Skin epidermis (tissue), 12 donors: Measurements from ENCODE around the gene FAM193A.
A peak's percentile ranks its signal among the peaks of the same experiment; 100 is the strongest.
"Not testable (repeated sequence)": the region's sequence is repeated elsewhere in the genome, so short reads cannot be mapped to it uniquely, and the experiment has no call there.

Source experiments
- H3K27ac ChIP-seq, 21 experiments: fragments of 200-600 bp; sonication (generic) in 11 of 21; one replicate each; pipeline ENCODE4 v1.5.0; 2020; ENCODE audit warnings: mild to moderate bottlenecking in 3 of 21, inconsistent platforms in 2 of 21, moderate library complexity in 2 of 21
- H3K4me3 ChIP-seq, 7 experiments: fragments of 200-600 bp; sonication (generic) in 2 of 7; one replicate each; pipeline ENCODE4 v1.5.0; 2020; ENCODE audit warnings: inconsistent platforms in 2 of 7, mild to moderate bottlenecking in 2 of 7, moderate library complexity in 1 of 7

FAM193A gene

DNA sequence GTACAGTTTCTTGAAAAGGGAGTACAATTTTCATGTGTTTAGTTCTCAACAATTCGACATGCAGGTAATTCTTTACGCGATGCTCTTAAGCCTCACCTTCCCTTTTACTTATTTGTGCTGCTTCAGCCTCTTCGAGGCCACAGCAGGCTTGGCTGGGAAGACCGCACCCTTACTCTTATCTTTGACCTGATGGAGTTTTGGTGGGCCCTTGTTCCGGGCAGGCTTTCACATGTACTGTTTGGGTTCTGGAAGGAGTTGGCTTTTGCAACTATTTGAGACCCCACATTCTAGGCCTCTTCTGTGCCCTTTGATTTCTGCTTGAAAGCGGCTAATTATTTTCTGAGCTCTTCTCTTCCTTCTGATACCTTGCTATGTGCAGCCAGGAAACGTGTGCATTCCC, 60.2 kb downstream of the FAM193A start:
- Histone ChIP-seq H3K27ac (no peak overlapping the region), H3K4me3 (no peak overlapping the region)

DNA sequence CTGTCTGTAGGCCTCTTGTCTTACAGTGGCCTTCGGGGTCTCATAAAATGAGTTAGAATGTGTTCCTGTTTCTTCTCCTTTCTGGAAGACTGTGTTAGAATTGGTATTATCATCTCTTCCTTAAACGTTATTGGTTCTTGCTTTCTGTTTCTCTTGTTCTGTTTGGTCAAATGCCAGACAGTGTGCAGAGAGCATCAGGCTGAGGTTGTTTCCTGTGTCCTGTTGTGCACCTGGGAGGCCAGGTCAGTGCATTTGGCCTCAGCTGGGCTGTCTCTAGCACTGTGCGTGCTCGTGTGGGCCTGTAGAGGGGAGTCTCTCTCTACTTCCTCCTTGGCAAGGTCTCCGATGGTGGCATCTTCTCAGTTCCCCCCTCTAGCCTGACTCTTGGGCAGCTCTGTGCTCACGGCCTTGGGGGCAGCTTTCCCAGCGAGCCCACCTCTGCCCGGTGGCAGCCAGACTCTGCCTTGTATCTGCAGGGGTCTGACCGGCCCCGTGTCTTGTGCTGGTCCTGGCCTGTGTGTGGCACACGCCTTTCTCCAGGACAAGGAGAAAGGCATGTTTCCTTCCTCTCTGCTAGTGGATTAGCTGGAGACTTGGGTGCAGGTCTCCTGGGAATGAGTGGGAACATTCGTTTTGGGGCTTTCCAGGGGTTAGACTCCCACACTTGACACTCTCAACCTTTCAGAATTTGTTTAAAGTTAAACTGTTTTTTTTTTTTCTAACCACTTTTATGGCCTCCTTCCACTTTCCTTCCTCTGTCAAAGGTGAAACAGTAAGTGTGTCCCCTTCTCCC, 62.3 kb downstream of the FAM193A start:
- Histone ChIP-seq H3K4me3 (no peak overlapping the region), H3K27ac (peak overlapping the region in 6 of 21 experiments; percentile 25 to 43 (median 36))

DNA sequence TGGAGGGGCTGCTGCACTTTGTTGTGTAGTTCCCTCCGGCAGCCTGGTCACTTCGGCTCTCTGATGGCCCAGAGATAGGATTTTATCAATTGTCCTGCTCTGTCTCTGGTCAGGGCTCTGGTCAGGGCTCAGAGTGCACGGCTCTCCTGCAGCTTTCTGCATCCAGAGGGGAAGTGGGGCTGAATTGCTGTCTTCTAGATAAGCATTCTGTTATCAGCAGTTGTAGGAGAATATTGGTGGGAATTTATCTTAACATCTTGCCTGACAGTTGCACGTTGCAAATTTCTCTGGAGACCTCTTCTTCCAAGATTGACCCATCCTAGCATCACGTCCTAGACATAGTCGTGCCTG, 62.8 kb downstream of the FAM193A start:
- no peak overlapping the region for H3K4me3 ChIP-seq
- peak overlapping the region in 4 of 21 experiments; percentile 25 to 43 (median 40) for H3K27ac ChIP-seq

DNA sequence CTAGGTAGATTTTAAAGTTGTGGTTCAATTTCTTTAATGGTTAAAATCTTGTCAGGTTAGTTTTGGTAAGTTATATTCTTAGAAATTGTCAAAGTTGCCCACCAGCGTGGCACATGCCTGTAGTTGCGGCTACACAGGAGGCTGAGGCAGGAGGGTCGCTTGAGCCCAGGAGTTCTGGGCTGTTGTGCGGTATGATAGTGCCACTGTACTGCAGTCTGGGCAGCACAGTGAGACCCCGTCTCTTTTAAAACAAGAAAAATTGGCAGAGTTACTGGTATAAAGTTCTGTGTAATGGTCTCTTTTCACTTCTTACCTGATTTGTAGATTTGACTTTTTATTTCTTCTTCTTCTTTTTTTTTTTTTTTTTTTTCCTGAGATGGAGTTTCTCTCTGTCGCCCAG, 64.4 kb downstream of the FAM193A start:
- H3K27ac ChIP-seq, result no peak overlapping the region
- no peak overlapping the region for H3K4me3 ChIP-seq

DNA sequence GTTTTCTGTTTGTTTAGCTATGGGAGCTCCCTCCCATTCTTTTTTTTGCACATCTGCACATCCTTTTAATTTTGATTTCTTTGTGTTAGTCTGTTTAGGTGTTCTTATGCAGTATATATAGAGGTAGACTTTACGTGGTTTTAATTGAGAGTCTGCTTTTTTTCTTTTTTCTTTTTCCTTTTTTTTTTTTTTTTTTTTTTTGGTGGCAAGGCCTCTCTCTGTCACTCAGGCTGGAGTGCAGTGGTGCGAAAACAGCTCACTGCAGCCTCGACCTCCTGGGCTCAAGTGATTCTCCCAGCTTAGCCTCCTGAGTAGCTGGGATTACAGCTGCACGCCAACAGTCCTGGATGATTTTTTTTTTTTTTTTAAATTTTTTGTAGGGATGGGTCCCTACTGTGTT, 68.2 kb downstream of the FAM193A start:
- H3K4me3 ChIP-seq, result no peak overlapping the region
- no peak overlapping the region for H3K27ac ChIP-seq

DNA sequence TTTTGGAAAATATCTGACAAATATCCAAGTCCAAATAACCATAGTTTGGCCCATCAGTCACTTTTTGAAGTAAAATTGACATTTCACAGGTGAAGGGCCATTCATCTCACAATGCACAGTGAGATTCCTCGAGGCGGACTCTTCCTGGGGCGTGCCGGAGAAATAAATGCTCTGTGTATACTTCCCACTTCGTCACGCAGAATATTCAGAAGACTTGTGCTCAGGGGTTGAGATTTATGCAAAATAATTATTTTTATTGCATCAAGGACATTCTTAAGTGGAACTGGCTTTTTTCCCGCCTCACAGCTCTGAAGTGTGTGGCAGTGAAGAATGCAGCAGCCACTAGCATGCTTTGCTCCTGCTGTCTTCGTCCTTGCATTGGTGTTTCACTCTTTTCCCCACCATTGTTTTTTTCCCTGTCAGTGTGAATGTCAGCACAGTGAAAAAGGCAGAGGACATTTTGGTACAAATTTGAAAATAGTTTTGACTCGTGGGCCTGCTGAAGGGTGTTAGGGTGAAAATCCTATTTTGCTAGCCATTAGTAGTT, 70.6 kb downstream of the FAM193A start:
- H3K27ac ChIP-seq, result no peak overlapping the region
- no peak overlapping the region for H3K4me3 ChIP-seq

DNA sequence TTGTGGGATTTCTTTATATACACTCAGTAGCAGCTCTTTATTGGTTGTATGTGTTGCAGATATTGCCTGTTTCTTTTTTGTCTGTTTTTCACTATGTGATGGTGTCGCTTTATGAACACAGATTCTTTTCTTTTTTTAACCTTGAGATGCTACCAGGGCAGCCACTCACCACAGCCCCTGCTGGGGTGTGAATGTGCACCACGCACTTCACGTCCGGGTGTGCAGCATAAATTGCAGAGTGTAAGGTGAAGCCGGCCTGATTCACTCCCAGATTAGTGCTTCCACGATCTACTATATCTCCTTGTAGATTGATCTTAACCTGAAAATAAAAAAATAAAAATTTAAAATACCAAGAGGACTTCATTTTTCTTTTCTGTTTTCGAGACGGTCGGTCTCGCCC, 71.4 kb downstream of the FAM193A start:
- Histone ChIP-seq H3K27ac (no peak overlapping the region), H3K4me3 (no peak overlapping the region)

DNA sequence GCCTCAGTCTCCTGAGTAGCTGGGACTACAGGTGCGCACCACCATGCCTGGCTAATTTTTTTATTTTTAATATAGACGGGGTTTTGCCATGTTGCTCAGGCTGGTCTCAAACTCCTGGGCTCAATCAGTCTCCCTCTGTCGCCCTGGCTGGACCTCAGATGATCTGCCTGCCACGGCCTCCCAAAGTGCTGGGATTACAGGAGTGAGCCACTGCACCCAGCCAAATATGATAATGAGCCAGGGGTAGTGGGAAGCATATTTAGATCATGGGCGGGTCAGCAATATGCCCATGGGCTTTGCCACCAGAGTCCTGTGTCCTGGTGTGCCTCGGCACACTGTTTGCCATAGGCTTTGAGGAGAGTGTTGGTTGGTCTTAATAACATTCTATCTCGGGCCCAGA, 71.8 kb downstream of the FAM193A start:
- Histone ChIP-seq H3K4me3 (no peak overlapping the region), H3K27ac (no peak overlapping the region)

DNA sequence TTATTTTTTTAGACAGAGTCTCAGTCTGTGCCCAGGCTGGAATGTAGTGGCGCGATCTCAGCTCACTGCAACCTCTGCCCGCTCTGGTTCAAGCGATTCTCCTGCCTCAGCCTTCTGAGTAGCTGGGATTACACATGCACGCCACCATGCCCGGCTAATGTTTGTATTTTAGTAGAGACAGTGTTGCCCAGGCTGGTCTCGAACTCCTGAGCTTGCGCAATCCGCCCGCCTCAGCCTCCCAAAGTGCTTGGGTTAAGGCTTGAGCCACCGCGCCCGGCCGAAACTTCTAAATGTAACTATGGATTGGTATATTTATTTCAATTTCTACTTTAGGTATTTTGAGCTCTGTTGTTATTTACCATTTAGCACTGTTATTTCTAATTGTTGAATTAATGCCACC, 79.4 kb downstream of the FAM193A start:
- Histone ChIP-seq H3K4me3 (no peak overlapping the region), H3K27ac (no peak overlapping the region)

DNA sequence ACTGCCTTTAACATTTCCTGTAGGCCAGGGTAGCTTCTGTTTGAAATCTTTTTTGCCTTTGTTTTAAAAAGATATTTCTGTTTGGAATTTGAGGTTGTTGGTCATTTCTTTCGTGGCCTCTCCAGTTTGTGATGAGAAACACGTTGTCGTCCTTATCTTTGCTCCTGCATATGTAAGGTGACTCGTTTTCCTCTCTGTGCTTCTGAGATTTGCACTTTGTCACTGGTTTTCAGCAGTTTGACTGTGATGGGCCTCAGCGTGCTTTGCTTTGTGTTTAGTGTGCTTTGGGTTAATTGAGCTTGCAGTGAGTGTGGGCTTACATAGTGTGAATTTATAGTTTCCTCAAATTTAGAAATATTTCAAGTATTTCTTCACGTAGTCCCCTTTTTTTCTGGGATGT, 81.5 kb downstream of the FAM193A start:
- no peak overlapping the region for H3K4me3 ChIP-seq

DNA sequence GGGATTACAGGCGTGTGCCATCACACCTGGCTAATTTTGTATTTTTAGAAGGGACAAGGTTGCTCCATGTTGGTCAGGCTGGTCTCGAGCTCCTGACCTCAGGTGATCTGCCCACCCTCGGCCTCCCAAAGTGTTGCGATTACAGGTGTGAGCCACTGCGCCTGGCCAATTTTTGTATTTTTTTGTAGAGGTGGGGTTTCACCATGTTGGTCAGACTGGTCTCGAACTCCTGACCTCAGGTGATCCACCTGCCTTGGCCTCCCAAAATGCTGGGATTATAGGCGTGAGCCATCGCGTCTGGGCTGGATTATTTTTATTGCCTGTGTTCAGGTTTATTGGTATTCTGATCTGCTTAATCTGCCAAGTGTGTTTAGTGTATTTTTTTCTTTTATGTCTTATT, 82.3 kb downstream of the FAM193A start:
- H3K4me3 ChIP-seq, H3K27ac ChIP-seq: not testable (repeated sequence)

More for the DNA sequence above, 81.5 kb downstream of the FAM193A start:
- no peak overlapping the region for H3K27ac ChIP-seq

DNA sequence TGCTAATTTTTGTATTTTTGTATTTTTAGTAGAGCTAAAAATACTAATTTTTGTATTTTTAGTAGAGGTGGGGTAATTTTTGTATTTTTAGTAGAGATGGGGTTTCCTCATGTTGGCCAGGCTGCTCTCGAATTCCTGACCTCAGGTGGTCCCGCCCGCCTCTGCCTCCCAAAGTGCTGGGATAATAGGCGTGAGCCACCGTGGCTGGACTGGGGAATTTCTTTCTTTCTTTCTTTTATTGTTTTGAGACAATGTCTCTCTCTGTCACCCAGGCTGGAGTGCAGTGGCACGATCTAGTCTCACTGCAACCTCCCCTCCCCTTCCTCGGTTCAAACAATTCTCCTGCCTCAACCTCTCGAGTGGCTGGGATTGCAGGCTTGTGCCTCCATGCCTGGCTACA, 83.0 kb downstream of the FAM193A start:
- H3K4me3 ChIP-seq, result no peak overlapping the region
- no peak overlapping the region for H3K27ac ChIP-seq

DNA sequence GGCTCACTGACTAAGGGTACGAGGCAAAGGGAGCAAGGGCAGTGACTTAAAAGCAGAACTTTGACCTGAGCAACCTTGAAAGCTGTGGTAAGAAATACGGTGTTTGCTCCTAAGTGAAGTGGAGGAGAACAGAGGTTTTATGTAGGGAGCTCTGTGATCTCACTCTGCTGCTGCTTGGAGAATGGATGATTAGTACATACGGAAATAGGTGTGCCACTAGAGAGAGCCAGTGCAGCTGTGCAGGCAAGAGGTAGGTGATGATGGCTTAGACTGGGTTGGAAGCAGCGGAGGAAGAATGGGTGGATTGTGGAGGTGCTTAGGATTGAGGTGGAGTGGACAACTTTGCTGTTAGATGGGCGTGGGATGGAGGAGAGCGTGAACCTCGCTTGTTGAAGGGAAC, 85.0 kb downstream of the FAM193A start:
- H3K27ac ChIP-seq, result no peak overlapping the region
- no peak overlapping the region for H3K4me3 ChIP-seq

DNA sequence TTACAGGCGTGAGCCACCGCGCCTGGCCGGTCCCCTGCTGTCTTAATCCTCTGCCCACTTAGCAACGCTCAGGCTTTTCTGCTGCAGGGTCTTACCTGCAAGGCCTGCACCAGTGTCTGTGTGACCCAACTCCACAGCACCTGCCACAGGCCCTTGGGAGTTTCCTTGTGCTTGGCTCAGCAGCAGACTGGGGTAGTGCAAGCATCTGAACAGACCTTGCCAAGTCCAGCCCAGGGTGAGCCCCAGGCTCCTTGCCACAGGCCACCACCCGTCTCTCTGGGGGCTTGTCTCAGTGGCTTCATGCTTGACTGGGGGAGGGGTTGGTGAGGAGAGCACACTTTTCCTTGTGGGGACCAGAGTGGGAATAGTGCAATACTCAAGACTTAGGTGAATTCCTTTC, 87.0 kb downstream of the FAM193A start:
- Histone ChIP-seq H3K27ac (no peak overlapping the region), H3K4me3 (no peak overlapping the region)

DNA sequence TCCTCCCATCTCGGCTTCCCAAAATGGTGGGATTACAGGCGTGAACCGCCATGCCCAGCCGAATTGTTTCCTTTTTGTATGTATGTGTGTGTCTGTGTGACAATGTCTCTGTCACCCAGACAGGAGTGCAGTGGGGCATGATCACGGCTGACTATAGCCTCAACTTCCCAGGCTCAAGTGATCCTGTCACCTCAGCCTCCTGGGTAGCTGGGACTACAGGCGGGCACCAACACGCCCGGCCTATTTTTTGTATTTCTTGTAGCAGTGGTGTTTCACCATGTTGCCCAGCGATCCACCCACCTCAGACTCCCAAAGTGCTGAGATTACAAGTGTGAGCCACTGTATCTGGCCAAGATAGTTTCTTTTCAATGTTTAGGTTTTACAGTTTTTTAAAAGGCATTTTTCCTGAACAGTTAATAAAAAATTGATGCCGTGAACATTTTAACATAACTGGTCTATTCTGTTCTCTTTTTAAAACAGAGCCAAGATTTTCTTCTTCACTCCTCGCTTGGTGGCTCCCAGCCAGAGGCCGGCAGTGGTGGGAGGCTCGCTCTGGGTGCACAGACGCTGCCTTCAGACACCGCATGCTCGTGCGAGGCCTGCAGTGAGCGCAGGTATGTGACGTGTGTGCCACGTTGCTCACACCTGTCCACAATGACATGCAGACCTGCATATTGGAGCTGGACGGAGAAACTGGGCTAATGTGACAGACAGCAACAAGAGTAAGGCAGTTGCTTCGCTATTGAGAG, 88.5 kb downstream of the FAM193A start:
- H3K4me3 ChIP-seq, result no peak overlapping the region
- no peak overlapping the region for H3K27ac ChIP-seq

DNA sequence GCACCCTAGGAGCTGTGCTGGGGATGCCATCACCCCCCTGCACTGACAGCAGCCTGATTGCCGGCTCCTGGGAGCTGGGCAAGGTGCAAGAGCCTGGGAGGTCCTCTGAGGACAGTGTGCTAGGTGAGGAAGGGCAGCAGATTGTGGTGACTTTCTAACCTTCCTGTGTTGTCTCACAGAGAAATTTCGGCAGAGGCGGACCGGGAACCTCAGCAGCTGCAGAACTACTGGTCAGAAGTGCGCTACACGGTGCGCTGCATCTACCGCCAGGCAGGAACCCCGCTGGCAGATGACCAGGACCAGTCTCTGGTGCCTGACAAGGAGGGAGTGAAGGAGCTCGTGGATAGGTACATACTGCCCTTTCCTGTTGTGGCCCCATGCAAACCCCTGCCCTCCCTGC, 89.8 kb downstream of the FAM193A start:
- Histone ChIP-seq H3K4me3 (no peak overlapping the region), H3K27ac (no peak overlapping the region)

DNA sequence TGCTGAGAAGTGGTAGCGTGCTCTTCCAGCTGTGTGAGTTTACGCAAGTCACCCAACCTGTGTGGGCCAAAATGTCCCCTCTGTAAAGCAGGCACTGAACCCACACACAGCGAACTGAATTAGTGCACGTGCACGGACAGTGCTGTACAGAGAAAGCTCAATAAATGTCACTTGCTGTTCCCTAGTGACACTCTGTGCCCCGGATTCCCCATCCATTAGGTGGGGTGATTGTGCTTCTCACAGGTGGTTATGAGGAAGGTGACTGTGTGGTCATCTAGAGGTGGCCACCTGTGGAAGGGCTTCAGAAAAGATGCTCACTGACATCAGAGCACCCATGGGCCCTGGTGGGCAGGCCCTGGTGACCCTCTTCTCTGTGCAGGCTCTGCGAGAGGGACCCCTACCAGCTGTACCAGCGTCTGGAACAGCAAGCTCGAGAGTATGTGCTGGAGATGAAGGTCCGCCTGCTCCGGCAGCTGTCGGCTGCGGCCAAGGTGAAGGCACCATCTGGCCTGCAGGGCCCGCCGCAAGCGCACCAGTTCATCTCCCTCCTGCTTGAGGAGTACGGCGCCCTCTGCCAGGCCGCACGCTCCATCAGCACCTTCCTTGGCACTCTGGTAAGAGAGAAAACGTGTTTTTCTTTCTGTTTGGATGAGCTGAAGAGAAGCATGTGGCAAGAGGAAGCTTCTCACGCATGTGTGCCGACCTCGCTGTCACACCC, 94.3 kb downstream of the FAM193A start:
- Histone ChIP-seq H3K27ac (no peak overlapping the region), H3K4me3 (no peak overlapping the region)

DNA sequence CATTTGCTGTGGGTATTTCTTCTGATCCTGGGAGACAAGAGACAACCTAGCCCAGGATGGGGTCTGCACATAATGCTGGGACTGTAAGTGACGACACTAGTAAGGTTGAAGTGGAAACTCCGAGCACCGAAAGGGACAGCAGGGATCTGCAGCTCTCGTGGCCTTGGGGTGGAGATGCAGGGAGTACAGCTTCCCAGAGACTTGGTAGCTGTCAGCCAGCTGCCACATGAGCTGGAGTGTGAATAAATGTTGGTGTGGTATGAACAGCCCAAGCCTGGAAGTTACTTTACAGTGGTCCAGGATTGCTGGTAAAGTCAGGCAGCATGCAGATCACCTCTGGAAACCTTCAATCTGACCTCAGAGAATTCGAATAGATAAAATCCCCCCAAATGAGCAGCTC, 97.6 kb downstream of the FAM193A start:
- H3K27ac ChIP-seq, result no peak overlapping the region
- no peak overlapping the region for H3K4me3 ChIP-seq

DNA sequence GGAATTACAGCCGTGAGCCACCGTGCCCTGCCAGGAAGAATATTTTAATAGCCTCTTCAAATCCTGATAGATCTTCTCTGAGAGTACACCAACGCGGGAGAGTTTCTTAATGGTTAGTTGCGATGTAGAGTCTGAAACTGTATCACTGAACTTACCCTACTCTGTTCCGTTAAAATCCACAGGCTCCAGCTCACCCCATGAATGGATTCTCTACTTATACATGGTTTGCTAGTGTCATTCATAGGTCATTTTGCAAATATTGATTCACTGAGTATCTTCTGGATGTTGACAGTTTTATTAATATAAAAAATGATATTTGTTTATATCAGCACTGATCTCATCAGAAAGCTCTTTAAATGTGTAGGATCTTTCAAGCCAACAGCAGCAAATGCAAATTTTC, 99.9 kb downstream of the FAM193A start:
- no peak overlapping the region for H3K4me3 ChIP-seq
- no peak overlapping the region for H3K27ac ChIP-seq

DNA sequence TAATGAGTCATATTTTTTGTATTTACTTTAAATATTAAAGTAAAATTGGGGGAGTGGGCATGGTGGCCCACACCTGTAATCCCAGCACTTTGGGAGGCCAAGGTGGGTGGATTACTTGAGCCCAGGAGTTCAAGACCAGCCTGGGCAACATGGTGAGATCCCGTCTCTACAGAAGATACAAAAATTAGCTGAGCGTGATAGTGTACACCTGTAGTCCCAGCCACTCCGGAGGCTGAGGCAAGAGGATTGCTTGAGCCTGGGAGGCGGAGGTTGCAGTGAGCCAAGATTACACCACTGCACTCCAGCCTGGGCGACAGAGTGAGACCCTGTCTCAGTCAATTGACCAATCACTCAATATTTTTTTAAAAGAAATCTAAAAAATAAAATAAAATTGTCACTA, 100.5 kb downstream of the FAM193A start:
- H3K4me3 ChIP-seq, H3K27ac ChIP-seq: not testable (repeated sequence)
